ENCODE data around the gene NAP1L5. TPM values are rescaled to one million over a fixed set of nuclear protein-coding genes. Genes with fewer than 3 reads are reported as not detected.

Gene NAP1L5
- 7.8 TPM in 2 replicates for total RNA-seq

DNA sequence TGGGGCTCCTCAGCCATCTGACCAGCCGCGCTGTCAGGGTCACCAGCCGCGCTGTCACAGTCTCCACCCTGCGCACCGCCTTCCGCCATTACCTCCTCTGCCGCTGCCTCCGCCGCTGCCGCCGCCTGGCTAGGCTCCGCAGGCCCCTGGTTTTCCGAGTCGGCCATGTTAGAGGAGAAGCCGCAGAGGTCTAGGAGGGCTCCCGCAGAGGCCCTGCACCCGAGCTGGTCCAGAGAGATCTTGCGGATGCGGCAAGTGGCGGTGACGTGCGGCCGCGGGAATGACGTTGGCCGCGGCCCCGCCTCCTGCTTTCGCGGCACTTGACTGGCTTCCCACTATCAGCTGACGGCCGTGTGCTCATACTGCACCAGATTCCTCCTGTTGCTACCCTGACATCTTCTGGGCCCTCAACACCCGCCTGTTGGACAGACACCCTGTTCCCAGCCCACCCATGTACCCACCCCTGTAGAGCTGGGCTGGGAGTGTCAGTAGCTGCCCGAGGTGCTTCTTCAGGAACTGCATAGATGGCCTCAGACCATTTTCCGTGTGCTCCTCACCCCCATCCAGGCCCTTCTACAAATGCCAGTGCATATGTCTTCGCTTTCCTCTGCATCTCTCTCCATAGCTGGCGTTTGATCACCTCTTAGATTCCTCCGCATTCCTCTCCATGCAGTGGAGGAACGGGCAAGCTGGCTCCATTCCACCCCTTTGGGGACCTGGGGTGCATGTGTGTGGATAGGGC lies at the start of gene NAP1L5:
Gene NAP1L5 (minus strand): TSS at position 242 of the 742 bp plus-strand sequence. CDS start 75 bp downstream, at position 167.

Small RNA genes within 50 kb of the gene (small RNA-seq; reads per million reads assigned to genes)
- gene RF02115 (not detected), gene RNU6-33P (1.1 reads per million, percentile 24 among the genes with 10 or more reads in this experiment)

Other genes starting within 250 kb of the NAP1L5 start
- 0.80 and 1.6 TPM in 2 replicates for gene HERC5, start 240.7 kb downstream of the NAP1L5 start, total RNA-seq
- 103 and 122 TPM in 2 replicates for gene PYURF, start 174.1 kb downstream of the NAP1L5 start, total RNA-seq
- gene HERC3, start 105.3 kb downstream of the NAP1L5 start, total RNA-seq = 23.1 and 28.2 TPM in 2 replicates